ENCODE data around the gene CDH15. TPM values are rescaled to one million over a fixed set of nuclear protein-coding genes. Genes with fewer than 3 reads are reported as not detected.

Gene CDH15
- total and polyA plus RNA-seq, 9 donors, result 0.10 to 0.45 (median 0.30) TPM; not detected in 5

- Histone ChIP-seq H3K27ac (no peak overlapping the region), H3K27me3 (no peaks in the 10 kb centered on the region), H3K36me3 (no peaks in the 10 kb centered on the region), H3K4me1 (ENCODE audit: insufficient read depth) (no peaks in the 10 kb centered on the region), H3K4me3 (no peak overlapping the region), H3K9me3 (no peaks in the 10 kb centered on the region)
- intact Hi-C loops (cut with DNase I), result no loop called here
- 89 to 94% (median 91%) methylated on average over 10 of the region's 10 CpGs for WGBS, 3 donors
- TF ChIP-seq EP300 (IDR thresholded peaks at IDR 0.05), result no peak
- DNase-seq, result peak in 1 of 5 donors; percentile 2
Measured at GRCh38 chr16:89224665-89225064, 53.1 kb downstream of the CDH15 start.

- peak in 1 of 5 donors; percentile 19 for DNase-seq
- TF ChIP-seq EP300 (IDR thresholded peaks at IDR 0.05) (no peak), CTCF (IDR thresholded peaks at IDR 0.05) (no peak), POLR2A (IDR thresholded peaks at IDR 0.05) (no peak)
- WGBS, 3 donors, result 90 to 93% (median 91%) methylated on average over 14 of the region's 14 CpGs
- Histone ChIP-seq H3K36me3 (no peaks in the 10 kb centered on the region), H3K9me3 (no peaks in the 10 kb centered on the region), H3K27me3 (no peaks in the 10 kb centered on the region), H3K4me3 (no peak overlapping the region), H3K27ac (no peak overlapping the region), H3K4me1 (ENCODE audit: insufficient read depth) (no peaks in the 10 kb centered on the region)
- intact Hi-C loops (cut with DNase I), result loop anchor here in 2 of 4 donors (5.0 to 10.0 kb wide), 2 partner anchors 405 to 557 kb away; no protein-coding TSS in a partner anchor
Measured at GRCh38 chr16:89230255-89230654, 58.7 kb downstream of the CDH15 start.

GRCh38 chr16:89232107-89232506 lies 60.6 kb downstream of the CDH15 start:
- Histone ChIP-seq H3K9me3 (no peaks in the 10 kb centered on the region), H3K4me1 (ENCODE audit: insufficient read depth) (no peaks in the 10 kb centered on the region), H3K27me3 (no peaks in the 10 kb centered on the region), H3K27ac (no peak overlapping the region), H3K4me3 (no peak overlapping the region), H3K36me3 (no peaks in the 10 kb centered on the region)
- intact Hi-C loops (cut with DNase I), result loop anchor here in 2 of 4 donors (5.0 to 10.0 kb wide), 2 partner anchors 403 to 555 kb away; no protein-coding TSS in a partner anchor
- TF ChIP-seq POLR2A (IDR thresholded peaks at IDR 0.05) (no peak), EP300 (IDR thresholded peaks at IDR 0.05) (no peak), CTCF (IDR thresholded peaks at IDR 0.05) (no peak)
- WGBS, 3 donors, result 42 to 93% (median 61%) methylated on average over 2 of the region's 2 CpGs
- peak in 1 of 5 donors; percentile 21 for DNase-seq

- 96 to 97% (median 97%) methylated on average over 16 of the region's 16 CpGs for WGBS, 3 donors
- Histone ChIP-seq H3K9me3 (no peaks in the 10 kb centered on the region), H3K36me3 (no peaks in the 10 kb centered on the region), H3K27ac (no peak overlapping the region), H3K27me3 (no peaks in the 10 kb centered on the region), H3K4me1 (ENCODE audit: insufficient read depth) (no peaks in the 10 kb centered on the region), H3K4me3 (no peak overlapping the region)
- TF ChIP-seq EP300 (IDR thresholded peaks at IDR 0.05), result no peak
- no peak for TF ChIP-seq CTCF (IDR thresholded peaks at IDR 0.05)
- TF ChIP-seq POLR2A (IDR thresholded peaks at IDR 0.05), result no peak
- DNase-seq, result peak in 1 of 5 donors; percentile 18
- intact Hi-C loops (cut with DNase I), result loop anchor here in 2 of 4 donors (5.0 to 10.0 kb wide), 2 partner anchors 401 to 553 kb away; no protein-coding TSS in a partner anchor
Measured at GRCh38 chr16:89233678-89234490, 62.3 kb downstream of the CDH15 start.

GRCh38 chr16:89237733-89238132 lies 66.2 kb downstream of the CDH15 start:
- no peaks in the 10 kb centered on the region for H3K4me1 ChIP-seq (ENCODE audit: insufficient read depth)
- H3K36me3 ChIP-seq, result no peaks in the 10 kb centered on the region
- intact Hi-C loops (cut with DNase I), result loop anchor here in 1 of 4 donors (10.0 kb wide), 1 partner anchor 397 kb away; no protein-coding TSS in a partner anchor
- TF ChIP-seq CTCF (IDR thresholded peaks at IDR 0.05), result no peak
- TF ChIP-seq EP300 (IDR thresholded peaks at IDR 0.05), result no peak
- no peak for TF ChIP-seq POLR2A (IDR thresholded peaks at IDR 0.05)
- 89 to 92% (median 90%) methylated on average over 3 of the region's 3 CpGs for WGBS, 3 donors
- H3K27me3 ChIP-seq, result no peaks in the 10 kb centered on the region
- DNase-seq, result no peak
- H3K9me3 ChIP-seq, result no peaks in the 10 kb centered on the region
- H3K4me3 ChIP-seq, result no peak overlapping the region
- no peak overlapping the region for H3K27ac ChIP-seq

All from ovary (tissue), 9 donors.